Measurements from ENCODE around the gene UBE3A.

The UBE3A gene

GRCh38 chr15:25331404-25331803 lies 107.4 kb downstream of the UBE3A start:
- no peak for DNase-seq (ENCODE audit: low read depth)

GRCh38 chr15:25329696-25330095 lies 109.1 kb downstream of the UBE3A start:
- no peak for DNase-seq (ENCODE audit: low read depth)

- no peak for DNase-seq (ENCODE audit: low read depth)
These were observed 111.1 kb downstream of the UBE3A start for GRCh38 chr15:25327686-25328085.

- DNase-seq (ENCODE audit: low read depth): no peak
These were observed 113.6 kb downstream of the UBE3A start for GRCh38 chr15:25325187-25325586.

- DNase-seq (ENCODE audit: low read depth): no peak
These were observed 115.4 kb downstream of the UBE3A start for GRCh38 chr15:25323420-25323819.

GRCh38 chr15:25287823-25288222 lies 151.0 kb downstream of the UBE3A start:
- DNase-seq (ENCODE audit: low read depth): no peak

All from stromal cell of bone marrow (primary cell).